GM12874 (cell line): ENCODE data around the gene NPDC1.

Experiments used
- CTCF ChIP-seq: IDR thresholded peaks from 2 replicates; pipeline ENCODE4 v1.5.1; 2011; ENCODE audit warnings: low read depth, mild to moderate bottlenecking, control low read depth, low read length, moderate library complexity; ENCODE audit not compliant: insufficient read depth

Gene NPDC1

DNA sequence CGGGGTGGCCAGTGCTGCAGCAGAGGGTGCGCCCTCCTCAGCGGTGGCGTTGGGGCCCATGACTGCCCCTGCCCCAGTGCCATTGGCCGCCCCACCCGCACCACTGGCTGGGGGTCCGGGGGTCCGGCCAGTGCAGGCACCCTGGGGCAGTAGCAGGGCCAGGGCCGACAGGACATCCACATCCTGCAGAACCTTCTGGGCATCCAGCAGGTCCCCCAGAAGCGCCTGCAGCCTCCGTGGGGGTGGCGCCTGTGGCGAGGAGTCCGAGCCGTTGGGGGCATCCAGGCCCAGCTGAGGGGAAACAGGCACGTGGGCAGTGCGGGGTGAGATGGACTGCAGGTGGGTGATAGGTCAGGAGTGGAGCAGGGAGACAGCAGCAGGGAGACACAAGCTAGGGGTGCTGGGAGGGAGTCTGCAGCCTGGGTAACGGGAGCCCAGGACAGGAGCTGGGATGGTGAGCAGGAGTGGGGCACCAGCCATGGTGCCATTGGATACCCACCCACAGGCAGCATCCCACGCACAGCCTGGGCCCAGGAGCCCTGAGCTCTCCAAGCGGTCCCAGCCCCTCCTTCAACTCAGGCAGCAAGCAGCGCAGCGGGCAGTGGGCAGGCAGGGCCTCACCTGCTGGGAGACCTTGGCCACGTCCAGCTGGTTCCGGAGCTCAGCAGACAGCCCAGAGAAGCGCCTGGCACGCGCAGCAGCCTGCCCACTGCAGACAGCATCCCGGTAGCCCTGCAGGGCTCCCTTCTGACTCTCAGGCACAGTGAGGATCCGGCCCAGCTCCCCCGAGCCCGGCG is 25.0 kb downstream of the NPDC1 start:
- no peak for TF ChIP-seq CTCF

DNA sequence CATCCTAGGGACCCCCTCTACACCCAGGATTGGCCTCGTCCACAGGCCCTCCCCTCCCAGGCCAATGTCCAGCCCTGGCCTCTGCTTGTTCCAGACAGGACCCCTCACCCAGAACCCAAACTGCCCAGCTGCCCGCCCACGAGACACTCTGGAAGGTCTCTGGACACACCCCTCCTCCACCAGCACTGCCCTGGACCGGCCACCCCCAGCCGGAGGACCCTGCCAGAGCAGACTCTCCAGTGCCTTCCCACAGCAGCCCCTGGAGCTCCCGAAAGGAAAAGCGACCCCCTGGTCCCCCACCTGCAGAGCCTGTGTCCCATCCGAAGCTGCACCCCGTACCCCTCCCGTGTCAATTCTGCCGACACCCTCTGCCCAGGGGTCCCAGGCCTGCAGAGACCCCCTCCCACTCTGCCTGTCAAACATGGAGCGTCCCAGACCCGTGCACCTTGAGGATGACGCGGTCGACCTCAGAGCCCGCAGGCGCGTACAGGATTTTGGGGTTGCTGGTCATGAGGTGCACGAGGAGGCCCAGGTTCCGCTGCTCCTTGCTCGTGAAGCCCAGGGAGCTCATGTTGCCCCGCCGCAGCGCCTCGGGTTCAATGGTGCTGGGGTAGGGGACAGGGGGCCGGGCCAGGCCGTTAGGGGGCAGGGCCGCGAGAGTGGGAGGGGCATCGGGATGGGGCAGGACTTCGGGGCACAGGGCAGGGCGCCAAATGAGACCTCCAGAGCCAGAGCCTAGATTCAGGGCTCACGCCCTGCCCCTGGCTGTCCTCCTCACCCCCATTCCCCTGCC is 25.9 kb downstream of the NPDC1 start:
- no peak for TF ChIP-seq CTCF

DNA sequence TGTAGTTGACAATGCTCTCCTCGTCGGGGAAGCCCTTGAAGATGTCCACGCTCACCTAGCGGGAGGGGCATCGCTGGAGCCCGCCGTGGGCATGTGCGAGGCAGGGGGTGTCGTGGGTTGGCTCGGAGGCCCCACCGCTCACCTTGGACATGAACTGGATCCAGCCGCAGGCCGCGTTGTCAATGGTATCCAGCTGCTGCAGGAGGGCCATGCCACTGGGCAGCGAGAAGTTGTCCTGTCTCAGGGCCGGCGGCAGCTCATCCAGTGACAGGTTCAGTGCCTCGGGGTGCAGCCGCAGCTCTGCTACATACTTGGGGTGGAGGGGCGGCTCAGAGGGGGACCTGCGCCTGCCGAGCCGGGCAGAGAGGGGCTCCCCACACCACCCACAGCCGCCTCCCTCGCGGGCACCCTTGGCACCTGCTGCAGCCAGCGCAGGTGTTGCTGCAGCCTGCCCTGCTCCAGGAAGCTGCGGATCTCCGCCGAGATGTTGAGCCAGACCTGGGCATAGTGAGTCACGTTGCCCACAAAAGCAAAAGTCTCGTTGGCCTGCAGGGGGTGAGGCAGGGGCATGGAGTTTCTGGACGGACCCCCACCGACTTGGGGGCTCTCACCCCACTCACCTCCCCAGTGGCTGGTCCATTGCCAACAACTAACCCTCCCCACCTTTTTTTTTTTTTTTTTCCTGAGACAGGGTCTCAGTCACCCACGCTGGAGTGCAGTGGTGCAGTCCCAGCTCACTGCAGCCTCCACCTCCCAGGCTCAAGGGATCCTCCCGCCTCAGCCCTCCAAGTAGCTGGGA is 27.0 kb downstream of the NPDC1 start:
- no peak for TF ChIP-seq CTCF

GRCh38 chr9:137017791-137018497 is 28.0 kb downstream of the NPDC1 start:
- no peak for TF ChIP-seq CTCF

DNA sequence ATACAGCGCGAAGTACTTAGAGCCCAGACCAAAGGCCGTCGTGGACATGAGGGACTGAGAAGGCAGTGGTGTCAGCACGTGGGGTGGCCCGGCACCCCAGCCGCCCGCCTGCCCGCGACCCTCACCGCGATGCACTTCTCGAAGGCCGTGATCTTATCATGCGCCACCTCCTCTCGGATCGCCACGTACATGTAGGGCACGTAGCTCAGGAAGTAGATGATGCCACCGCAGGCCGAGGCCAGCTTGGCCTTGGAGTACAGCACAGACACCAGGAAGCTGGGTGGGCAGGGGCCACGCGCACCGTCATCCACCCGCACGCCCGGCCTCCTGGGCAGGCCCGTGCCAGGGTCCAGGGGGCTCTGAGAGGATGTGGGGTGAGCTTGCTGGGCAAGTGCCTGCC is 28.9 kb downstream of the NPDC1 start:
- no peak for TF ChIP-seq CTCF

GRCh38 chr9:137016436-137016835 is 29.5 kb downstream of the NPDC1 start:
- TF ChIP-seq CTCF = no peak
